H1 (cell line): ENCODE measurements around the gene DKK1. TPM values are rescaled to one million over a fixed set of nuclear protein-coding genes. Genes with fewer than 3 reads are reported as not detected.

ENCODE experiments used
- CTCF ChIA-PET: fragments of 300-600 bp; sonication (Branson Sonifier 250); formaldehyde crosslinking; loops from one replicate; lab custom pipeline; 2021; ENCODE audit not compliant: partially characterized antibody; lab: Charles Lee
- POLR2A ChIA-PET: fragments of 300-600 bp; sonication (Branson Sonifier 250); formaldehyde crosslinking; loops from one replicate; lab custom pipeline; 2021; ENCODE audit warnings: inconsistent platforms; ENCODE audit not compliant: partially characterized antibody; lab: Charles Lee
- DNase-seq, 2 experiments: peaks; one replicate each; pipeline versions ENCODE4 v3.0.0 to v3.0.0-alpha.2; 2010 to 2022; ENCODE audit warnings: low spot score in 2 of 2, low read depth in 1 of 2, mixed read lengths in 1 of 2
- FAIRE-seq: peaks from 2 replicates; lab custom pipeline; 2011; peaks lifted over from hg19 to GRCh38; lab: Jason Lieb, UNC
- H2AFZ ChIP-seq: 2 replicates; pipeline ENCODE4 v1.8.1; 2012; ENCODE audit warnings: low read length, inconsistent platforms
- H2AK5ac ChIP-seq: 2 replicates; pipeline ENCODE4 v1.6.1; 2013; ENCODE audit warnings: low read depth, low read length
- H2BK120ac ChIP-seq: replicated peaks from 2 replicates; pipeline ENCODE3; 2013; ENCODE audit warnings: low read depth, low read length, inconsistent platforms
- H2BK12ac ChIP-seq: 2 replicates; pipeline ENCODE4 v1.6.1; 2013; ENCODE audit warnings: low read depth, low read length
- H2BK15ac ChIP-seq: 2 replicates; pipeline ENCODE4 v1.6.1; 2013; ENCODE audit warnings: low read length
- H2BK20ac ChIP-seq: 2 replicates; pipeline ENCODE4 v1.6.1; 2013; ENCODE audit warnings: low read length
- H2BK5ac ChIP-seq: 2 replicates; pipeline ENCODE4 v1.6.1; 2013; ENCODE audit warnings: low read depth, low read length
- H3K14ac ChIP-seq: 2 replicates; pipeline ENCODE4 v1.6.1; 2013; ENCODE audit warnings: inconsistent platforms; ENCODE audit not compliant: insufficient read length
- H3K18ac ChIP-seq: 2 replicates; pipeline ENCODE4 v1.6.1; 2013; ENCODE audit warnings: low read length; ENCODE audit errors: extremely low read depth
- H3K23ac ChIP-seq: 2 replicates; pipeline ENCODE4 v1.6.1; 2013; ENCODE audit warnings: inconsistent platforms; ENCODE audit not compliant: insufficient read length
- H3K23me2 ChIP-seq: 2 replicates; pipeline ENCODE4 v1.6.1; 2013; ENCODE audit warnings: low read depth, low read length
- H3K27ac ChIP-seq: 2 replicates; pipeline ENCODE4 v1.6.1; 2011; ENCODE audit warnings: low read depth, low read length, inconsistent platforms
- H3K27me3 ChIP-seq, 4 experiments: replicated peaks in 1 of 4; 1 replicate in 1 of 4; 2 replicates in 3 of 4; pipeline versions ENCODE4 v1.6.1 to v1.8.1; 2011 to 2013; ENCODE audit warnings: low read length in 3 of 4, mild to moderate bottlenecking in 3 of 4, inconsistent platforms in 2 of 4, mixed read lengths in 2 of 4, moderate library complexity in 1 of 4; ENCODE audit not compliant: control insufficient read depth in 3 of 4, insufficient read depth in 3 of 4; ENCODE audit errors: extremely low read depth in 1 of 4
- H3K36me3 ChIP-seq, 4 experiments: 2 replicates each; pipeline versions ENCODE4 v1.6.1 to v1.8.1; 2011 to 2013; ENCODE audit warnings: mild to moderate bottlenecking in 4 of 4, low read length in 3 of 4, moderate library complexity in 2 of 4, control low read depth in 1 of 4, inconsistent platforms in 1 of 4; ENCODE audit not compliant: insufficient read depth in 4 of 4, control insufficient read depth in 2 of 4
- H3K4ac ChIP-seq: replicated peaks from 2 replicates; pipeline ENCODE3; 2013; ENCODE audit warnings: low read length, low read depth, mixed read lengths, inconsistent platforms; ENCODE audit not compliant: insufficient read length
- H3K4me1 ChIP-seq, 4 experiments: replicated peaks in 1 of 4; 1 replicate in 1 of 4; 2 replicates in 3 of 4; pipeline versions ENCODE4 v1.6.1 to v1.8.1; 2011 to 2013; ENCODE audit warnings: low read length in 3 of 4, inconsistent platforms in 2 of 4, mixed read lengths in 1 of 4; ENCODE audit not compliant: insufficient read depth in 4 of 4, control insufficient read depth in 3 of 4
- H3K4me2 ChIP-seq, 2 experiments: 2 replicates each; pipeline versions ENCODE4 v1.6.1 to v1.8.1; 2011 to 2013; ENCODE audit warnings: low read depth in 2 of 2, low read length in 2 of 2, control low read depth in 1 of 2, inconsistent platforms in 1 of 2, mild to moderate bottlenecking in 1 of 2; ENCODE audit not compliant: insufficient read depth in 1 of 2
- H3K4me3 ChIP-seq, 4 experiments: fragments of 200-600, 300-600 bp in 1 of 4; sonication (generic), shearing (Covaris generic), sonication (Bioruptor Twin) in 1 of 4; 2 replicates each; pipeline versions ENCODE4 v1.5.1 to v1.8.1; 2011 to 2016; ENCODE audit warnings: low read length in 4 of 4, low read depth in 3 of 4, control low read depth in 2 of 4, inconsistent platforms in 2 of 4, mild to moderate bottlenecking in 2 of 4, mixed read lengths in 1 of 4, moderate library complexity in 1 of 4; ENCODE audit not compliant: insufficient read depth in 2 of 4; ENCODE audit errors: extremely low read depth in 1 of 4
- H3K56ac ChIP-seq: replicated peaks from 2 replicates; pipeline ENCODE3; 2013; ENCODE audit warnings: low read depth, mild to moderate bottlenecking, mixed read lengths, low read length, inconsistent platforms; ENCODE audit not compliant: insufficient read length
- H3K79me1 ChIP-seq: 2 replicates; pipeline ENCODE4 v1.6.1; 2013; ENCODE audit warnings: low read depth, low read length, control low read depth
- H3K79me2 ChIP-seq, 2 experiments: 2 replicates each; pipeline versions ENCODE4 v1.6.1 to v1.8.1; 2012 to 2013; ENCODE audit warnings: low read length in 2 of 2, mild to moderate bottlenecking in 2 of 2, inconsistent platforms in 1 of 2; ENCODE audit not compliant: insufficient read depth in 2 of 2, control insufficient read depth in 1 of 2
- H3K9ac ChIP-seq, 4 experiments: replicated peaks in 1 of 4; 1 replicate in 1 of 4; 2 replicates in 3 of 4; pipeline versions ENCODE4 v1.6.1 to v1.8.1; 2011 to 2013; ENCODE audit warnings: low read depth in 3 of 4, low read length in 3 of 4, control low read depth in 2 of 4, mild to moderate bottlenecking in 2 of 4, moderate library complexity in 2 of 4, inconsistent platforms in 1 of 4; ENCODE audit errors: extremely low read depth in 1 of 4
- H3K9me3 ChIP-seq, 2 experiments: 2 replicates each; pipeline versions ENCODE4 v1.6.1 to v1.8.1; 2012 to 2013; ENCODE audit warnings: mild to moderate bottlenecking in 2 of 2, moderate library complexity in 2 of 2, control low read depth in 1 of 2, inconsistent platforms in 1 of 2, low read depth in 1 of 2, low read length in 1 of 2, mixed read lengths in 1 of 2; ENCODE audit not compliant: insufficient read depth in 2 of 2
- H4K20me1 ChIP-seq, 2 experiments: replicated peaks in 1 of 2; 2 replicates each; pipeline versions ENCODE3 to v1.8.1; 2011 to 2013; ENCODE audit warnings: inconsistent platforms in 2 of 2, low read length in 2 of 2, mild to moderate bottlenecking in 1 of 2; ENCODE audit not compliant: insufficient read depth in 2 of 2, control insufficient read depth in 1 of 2
- H4K5ac ChIP-seq: 2 replicates; pipeline ENCODE4 v1.6.1; 2013; ENCODE audit warnings: low read length, low read depth, mixed read lengths, inconsistent platforms; ENCODE audit not compliant: insufficient read length
- H4K8ac ChIP-seq: 2 replicates; pipeline ENCODE4 v1.8.0; 2013; ENCODE audit warnings: mild to moderate bottlenecking, moderate library complexity, low read length, inconsistent platforms; ENCODE audit not compliant: insufficient read depth; ENCODE audit errors: extremely low read depth
- H4K91ac ChIP-seq: replicated peaks from 2 replicates; pipeline ENCODE3; 2013; ENCODE audit warnings: low read length, mixed read lengths, inconsistent platforms; ENCODE audit not compliant: insufficient read length
- BRCA1 ChIP-seq: IDR thresholded peaks from 2 replicates; pipeline ENCODE4 v1.6.1; 2012; ENCODE audit warnings: low read depth, low read length, improper control_type of control experiment
- CTCF ChIP-seq, 3 experiments: IDR thresholded peaks; 1 replicate in 2 of 3; 2 replicates in 1 of 3; pipeline versions ENCODE4 v1.5.1 to v1.6.1; 2011; ENCODE audit warnings: low read length in 3 of 3, mild to moderate bottlenecking in 3 of 3, inconsistent platforms in 2 of 3, low read depth in 1 of 3, moderate library complexity in 1 of 3; ENCODE audit not compliant: insufficient read depth in 1 of 3; ENCODE audit errors: control extremely low read depth in 1 of 3
- EGR1 ChIP-seq: IDR thresholded peaks from 2 replicates; pipeline ENCODE4 v1.6.1; 2011; ENCODE audit warnings: low read depth, low read length, borderline replicate concordance
- POLR2AphosphoS5 ChIP-seq: IDR thresholded peaks from 2 replicates; pipeline ENCODE4 v1.6.1; 2011; ENCODE audit warnings: low read depth, low read length
- SAP30 ChIP-seq: fragments of 300-600 bp; sonication (generic); IDR thresholded peaks from 2 replicates; pipeline ENCODE4 v1.7.1; 2012; ENCODE audit warnings: low read length, moderate library complexity, mild to moderate bottlenecking, inconsistent platforms; ENCODE audit not compliant: insufficient read depth, insufficient replicate concordance
- SIN3A ChIP-seq, 2 experiments: IDR thresholded peaks in 1 of 2; conservative IDR thresholded peaks in 1 of 2; 2 replicates each; pipeline ENCODE4 v1.6.1; 2011 to 2012; ENCODE audit warnings: low read length in 2 of 2, improper control_type of control experiment in 1 of 2, low read depth in 1 of 2, mild to moderate bottlenecking in 1 of 2
- SP4 ChIP-seq: IDR thresholded peaks from 2 replicates; pipeline ENCODE4 v1.6.1; 2012; ENCODE audit warnings: low read length, inconsistent platforms
- WGBS, 2 experiments: shearing (Covaris generic) in 1 of 2; methylation state at CpG; one replicate each; pipeline versions ENCODE4 v1.1.6 to v1.1.7; 2013 to 2015; ENCODE audit warnings: low lambda C conversion rate in 2 of 2, mixed read lengths in 2 of 2, inconsistent platforms in 1 of 2, low coverage in 1 of 2, missing lambda C conversion rate in 1 of 2; ENCODE audit not compliant: insufficient replicate concordance in 2 of 2, insufficient coverage in 1 of 2, insufficient read length in 1 of 2; ENCODE audit errors: extremely low coverage in 1 of 2, missing lambda C conversion rate in 1 of 2; 5-methylcytosine and 5-hydroxymethylcytosine counted together
- polyA plus RNA-seq, 7 experiments: library from polyadenylated mRNA; depleted of rRNA in 3 of 7; stranded (reverse) in 5 of 7; unstranded in 2 of 7; fragments of >200 nt in 5 of 7; fragments of 200-250 nt in 2 of 7; gene quantifications; 1 replicate in 5 of 7; 2 replicates in 1 of 7; 4 replicates in 1 of 7; pipeline versions ENCODE4 v1.2.1 to v1.2.3, GENCODE V29; 2011 to 2013; ENCODE audit warnings: missing spikeins in 2 of 7, mixed read lengths in 2 of 7
- total RNA-seq: library from RNA; stranded (reverse); fragmentation: NEBNext Ultra II Directional; extraction: Animal tissue kit (Norgen Biotek cat#: 25700); gene quantifications from 2 replicates; pipeline ENCODE4 v1.2.1, GENCODE V29; 2021

DKK1 gene
- total and polyA plus RNA-seq, 2 of the 8 experiments (the other 6 are each of a cell fraction or from before 2014, with no cell fraction given), result 0.36 to 0.61 TPM

- no peak overlapping the region for H2BK12ac ChIP-seq
- POLR2A ChIA-PET, result no interaction called here
- no peaks in the 10 kb centered on the region for H3K23me2 ChIP-seq
- H4K20me1 ChIP-seq, result no peaks in the 10 kb centered on the region
- H4K8ac ChIP-seq, result no peak overlapping the region
- 96% methylated on average over 1 of the region's 1 CpG; no CpG with 5 or more reads in 1 of the 2 experiments for WGBS, 2 experiments
- H3K23ac ChIP-seq, result no peak overlapping the region
- no peak overlapping the region for H3K4me2 ChIP-seq
- H3K27ac ChIP-seq, result no peak overlapping the region
- H3K36me3 ChIP-seq, result no peaks in the 10 kb centered on the region
- no peaks in the 10 kb centered on the region for H3K4me1 ChIP-seq
- H2BK15ac ChIP-seq, result no peak overlapping the region
- TF ChIP-seq CTCF (IDR thresholded peaks at IDR 0.05; ENCODE audit: control extremely low read depth in 1 of 3, insufficient read depth in 1 of 3, low read depth in 1 of 3, low read length in 3 of 3) (no peak), POLR2AphosphoS5 (no peak), EGR1 (no peak), SAP30 (no peak), SIN3A (conservative IDR thresholded peaks at IDR 0.05 in 1 of 2, IDR thresholded peaks at IDR 0.05 in 1 of 2; ENCODE audit: low read depth in 1 of 2, low read length in 2 of 2) (no peak), SP4 (no peak), BRCA1 (no peak)
- no peak overlapping the region for H2BK5ac ChIP-seq
- H2BK20ac ChIP-seq, result no peak overlapping the region
- no peak overlapping the region for H4K5ac ChIP-seq
- no peak overlapping the region for H2AK5ac ChIP-seq
- no peak overlapping the region for H3K14ac ChIP-seq
- no peaks in the 10 kb centered on the region for H3K79me2 ChIP-seq
- no peak overlapping the region for H3K9ac ChIP-seq
- no peak overlapping the region for H4K91ac ChIP-seq
- no peak overlapping the region for H3K56ac ChIP-seq
- H3K18ac ChIP-seq, result no peak overlapping the region
- H3K4ac ChIP-seq, result no peak overlapping the region
- no peak for DNase-seq
- H3K9me3 ChIP-seq, result no peaks in the 10 kb centered on the region
- CTCF ChIA-PET, result no interaction called here
- H3K27me3 ChIP-seq, result no peaks in the 10 kb centered on the region
- no peak overlapping the region for H3K4me3 ChIP-seq
- H2BK120ac ChIP-seq, result no peak overlapping the region
- no peaks in the 10 kb centered on the region for H3K79me1 ChIP-seq
- no peak overlapping the region for H2AFZ ChIP-seq
- FAIRE-seq, result no peak
Observed at GRCh38 chr10:52287866-52288265, 26.2 kb upstream of the DKK1 start.
